ENCODE results near the gene SIPA1L3. TPM values are rescaled to one million over a fixed set of nuclear protein-coding genes. Genes with fewer than 3 reads are reported as not detected.

The SIPA1L3 gene
- total and polyA plus RNA-seq, 2 of the 13 experiments (the other 11 are each of a cell fraction or from before 2014, with no cell fraction given) = 5.5 to 7.7 TPM

- Histone ChIP-seq H2AFZ (ENCODE audit: low read length) (no peak overlapping the region), H3K27me3 (ENCODE audit: control insufficient read depth in 1 of 2, insufficient read depth in 2 of 2, low read length in 2 of 2) (no peaks in the 10 kb centered on the region), H3K27ac (ENCODE audit: extremely low read length, insufficient read depth, low read length) (no peak overlapping the region), H3K36me3 (replicated peaks in 1 of 2; ENCODE audit: control insufficient read depth in 1 of 2, insufficient read depth in 2 of 2, low read length in 2 of 2) (no peaks in the 10 kb centered on the region; a peak in 2 of 5 replicates), H3K4me1 (ENCODE audit: insufficient read depth, low read length) (no peaks in the 10 kb centered on the region), H3K9me3 (ENCODE audit: low read length) (no peaks in the 10 kb centered on the region), H3K4me2 (ENCODE audit: low read depth, low read length) (no peak overlapping the region), H3K9ac (ENCODE audit: insufficient read depth, low read depth, low read length) (no peak overlapping the region), H4K20me1 (ENCODE audit: insufficient read depth, low read length) (no peaks in the 10 kb centered on the region), H3K4me3 (replicated peaks in 1 of 3; ENCODE audit: insufficient read depth in 1 of 3, low read depth in 2 of 3, low read length in 3 of 3) (no peak overlapping the region), H3K79me2 (ENCODE audit: insufficient read depth, low read length) (no peaks in the 10 kb centered on the region)
- FAIRE-seq = no peak
- intact Hi-C loops (cut with micrococcal nuclease; ENCODE audit: unreplicated experiment) (no loop called here), in situ Hi-C loops (cut with HindIII; ENCODE audit: extremely low pct_ligation_motif_present, low pct_unique_long_range_greater_than_20kb) (no loop called here)
- no TSS peak for BruUV-seq (replicated peaks)
- ChIA-PET POLR2A (no interaction called here), CTCF (ENCODE audit: low intra/inter-chr PET ratio, low total read pairs) (no interaction called here)
- TF ChIP-seq SSRP1 (CRISPR knock-in tag; IDR thresholded peaks at IDR 0.05) (no peak), MEIS1 (CRISPR knock-in tag; IDR thresholded peaks at IDR 0.05; ENCODE audit: borderline replicate concordance) (no peak), ADNP (CRISPR knock-in tag; IDR thresholded peaks at IDR 0.05) (no peak), MED8 (CRISPR knock-in tag; IDR thresholded peaks at IDR 0.05; ENCODE audit: insufficient replicate concordance) (no peak)
- ATAC-seq = no peak
- 94% methylated on average over 3 of the region's 3 CpGs for WGBS (ENCODE audit: low lambda C conversion rate)
- no peak for DNase-seq (ENCODE audit: low spot score)
Measured at GRCh38 chr19:38133319-38133718, 226.3 kb downstream of the SIPA1L3 start.

- ChIA-PET CTCF (ENCODE audit: low intra/inter-chr PET ratio, low total read pairs) (no interaction called here), POLR2A (no interaction called here)
- Histone ChIP-seq H3K79me2 (ENCODE audit: insufficient read depth, low read length) (no peaks in the 10 kb centered on the region), H2AFZ (ENCODE audit: low read length) (no peak overlapping the region), H3K4me3 (replicated peaks in 1 of 3; ENCODE audit: insufficient read depth in 1 of 3, low read depth in 2 of 3, low read length in 3 of 3) (no peak overlapping the region), H3K4me1 (ENCODE audit: insufficient read depth, low read length) (no peaks in the 10 kb centered on the region), H3K36me3 (replicated peaks in 1 of 2; ENCODE audit: control insufficient read depth in 1 of 2, insufficient read depth in 2 of 2, low read length in 2 of 2) (no peaks in the 10 kb centered on the region; a peak in 2 of 5 replicates), H3K9ac (ENCODE audit: insufficient read depth, low read depth, low read length) (no peak overlapping the region), H3K27ac (ENCODE audit: extremely low read length, insufficient read depth, low read length) (no peak overlapping the region), H3K27me3 (ENCODE audit: control insufficient read depth in 1 of 2, insufficient read depth in 2 of 2, low read length in 2 of 2) (no peaks in the 10 kb centered on the region), H3K9me3 (ENCODE audit: low read length) (no peaks in the 10 kb centered on the region), H3K4me2 (ENCODE audit: low read depth, low read length) (no peak overlapping the region), H4K20me1 (ENCODE audit: insufficient read depth, low read length) (no peaks in the 10 kb centered on the region)
- in situ Hi-C loops (cut with HindIII; ENCODE audit: extremely low pct_ligation_motif_present, low pct_unique_long_range_greater_than_20kb) (no loop called here), intact Hi-C loops (cut with micrococcal nuclease; ENCODE audit: unreplicated experiment) (no loop called here)
- DNase-seq (ENCODE audit: low spot score) (peak; percentile 38), ATAC-seq (peak; percentile 47), FAIRE-seq (no peak)
- no TSS peak for BruUV-seq (replicated peaks)
- 70% methylated on average over 13 of the region's 14 CpGs for WGBS (ENCODE audit: low lambda C conversion rate)
- TF ChIP-seq CTCF (CRISPR knock-in tag; IDR thresholded peaks at IDR 0.05) = peak; percentile 58
- TF ChIP-seq ZFP36 (IDR thresholded peaks at IDR 0.05; ENCODE audit: borderline replicate concordance, low read depth, low read length, partially characterized antibody) = no peak
- peak; percentile 94 for TF ChIP-seq ZNF362 (CRISPR knock-in tag; IDR thresholded peaks at IDR 0.05; ENCODE audit: borderline replicate concordance)
Measured at GRCh38 chr19:38134540-38135149, 227.6 kb downstream of the SIPA1L3 start.
